Ecto neural progenitor cell (in vitro differentiated cells): ENCODE data around the gene HOXA6.
A peak's percentile ranks its signal among the peaks of the same experiment; 100 is the strongest.

Experiments used
- DNase-seq: peaks from one replicate; pipeline ENCODE4 v3.0.0-alpha.2; 2018; ENCODE audit warnings: low spot score

HOXA6 gene

GRCh38 chr7:27172823-27173510, 25.4 kb upstream of the HOXA6 start:
- DNase-seq, result no peak

- no peak for DNase-seq
Measured at GRCh38 chr7:27172315-27172774, 24.8 kb upstream of the HOXA6 start.

GRCh38 chr7:27171637-27172314, 24.2 kb upstream of the HOXA6 start:
- DNase-seq, result no peak

GRCh38 chr7:27171325-27171636, 23.7 kb upstream of the HOXA6 start:
- DNase-seq, result no peak

GRCh38 chr7:27170426-27171324, 23.1 kb upstream of the HOXA6 start:
- DNase-seq, result no peak

DNA sequence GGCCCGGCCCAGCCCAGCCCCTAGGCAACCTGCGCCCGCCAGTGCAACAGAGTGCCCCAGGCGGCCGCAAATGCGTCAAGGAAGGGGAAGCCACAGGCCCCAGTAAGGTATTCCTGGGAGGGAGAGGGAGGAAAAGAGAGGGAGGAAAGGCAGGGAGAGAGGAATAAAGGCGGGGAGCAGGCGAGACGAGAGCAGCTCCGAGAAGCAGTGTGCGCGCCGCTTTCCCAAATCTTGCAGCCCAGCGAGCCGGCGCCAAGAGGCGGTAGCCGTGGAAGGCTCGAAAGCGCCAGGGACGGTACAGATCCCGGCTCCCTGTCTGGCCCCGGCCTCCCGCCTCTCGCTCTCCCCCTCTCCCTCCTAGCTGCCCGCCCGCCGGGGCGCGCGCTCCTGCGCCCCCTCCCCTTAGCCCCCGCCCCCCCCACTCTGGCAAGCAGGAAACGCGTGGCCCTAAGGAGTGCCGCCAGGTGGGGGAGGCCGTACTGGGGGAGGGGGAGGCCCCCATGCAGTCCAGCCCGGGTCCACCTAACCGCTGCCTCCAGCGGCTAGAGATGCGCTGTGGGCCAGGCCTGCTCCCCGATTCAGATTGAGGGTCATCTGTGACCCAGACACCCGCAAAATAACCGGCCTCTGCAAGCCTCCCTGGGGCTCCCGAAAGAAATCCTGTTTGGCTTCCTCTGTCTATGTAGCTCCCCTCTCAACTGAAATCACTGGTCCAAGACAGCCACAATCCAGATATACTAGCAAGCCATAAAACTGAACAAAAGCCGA, 22.3 kb upstream of the HOXA6 start:
- no peak for DNase-seq

- no peak for DNase-seq
Measured at GRCh38 chr7:27168265-27168947, 20.8 kb upstream of the HOXA6 start.

DNA sequence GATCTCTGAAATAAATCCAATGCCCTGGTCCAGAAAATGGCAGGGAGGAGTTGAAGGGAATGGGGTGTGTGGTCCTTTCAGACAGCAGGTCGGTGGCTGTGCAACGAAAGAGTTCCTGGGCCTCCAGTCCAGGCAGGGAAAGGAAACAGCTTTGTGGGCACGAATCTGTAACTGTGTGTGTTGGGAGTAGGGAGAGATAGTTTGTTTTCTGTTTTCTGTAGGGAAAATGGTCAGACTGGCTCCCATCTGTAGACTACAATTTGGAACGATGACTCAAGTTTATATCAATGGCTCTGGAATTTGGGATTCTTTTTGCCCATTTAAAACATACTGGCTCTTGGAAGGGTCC, 20.3 kb upstream of the HOXA6 start:
- no peak for DNase-seq

GRCh38 chr7:27166531-27167505, 19.2 kb upstream of the HOXA6 start:
- no peak for DNase-seq

DNA sequence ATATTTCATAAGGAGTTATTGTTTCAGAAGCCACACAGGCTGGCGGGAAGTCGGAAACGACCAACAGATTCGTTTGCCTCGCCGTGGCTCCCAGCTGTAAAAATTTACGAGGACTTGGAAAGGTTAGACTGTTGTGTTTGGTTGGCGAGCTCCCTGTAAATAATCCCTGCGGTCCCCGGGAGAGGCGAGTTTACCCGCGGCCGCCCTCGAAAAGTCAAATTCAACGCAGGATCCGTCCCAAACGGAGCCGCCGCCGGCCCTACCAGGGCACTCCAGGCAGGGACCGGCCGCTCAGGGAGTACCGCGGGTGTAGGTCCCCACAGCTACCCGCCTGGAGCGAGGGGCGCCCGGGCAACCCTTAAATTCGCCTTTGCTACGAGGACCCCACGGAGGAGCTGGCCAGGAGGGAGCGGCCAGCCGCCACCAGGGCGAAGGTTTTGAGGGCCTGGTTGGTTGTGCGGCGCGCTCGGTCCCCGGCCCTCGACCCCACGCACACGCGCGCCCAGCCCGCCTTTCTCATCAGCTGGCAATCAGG, 18.5 kb upstream of the HOXA6 start:
- DNase-seq, result no peak

DNA sequence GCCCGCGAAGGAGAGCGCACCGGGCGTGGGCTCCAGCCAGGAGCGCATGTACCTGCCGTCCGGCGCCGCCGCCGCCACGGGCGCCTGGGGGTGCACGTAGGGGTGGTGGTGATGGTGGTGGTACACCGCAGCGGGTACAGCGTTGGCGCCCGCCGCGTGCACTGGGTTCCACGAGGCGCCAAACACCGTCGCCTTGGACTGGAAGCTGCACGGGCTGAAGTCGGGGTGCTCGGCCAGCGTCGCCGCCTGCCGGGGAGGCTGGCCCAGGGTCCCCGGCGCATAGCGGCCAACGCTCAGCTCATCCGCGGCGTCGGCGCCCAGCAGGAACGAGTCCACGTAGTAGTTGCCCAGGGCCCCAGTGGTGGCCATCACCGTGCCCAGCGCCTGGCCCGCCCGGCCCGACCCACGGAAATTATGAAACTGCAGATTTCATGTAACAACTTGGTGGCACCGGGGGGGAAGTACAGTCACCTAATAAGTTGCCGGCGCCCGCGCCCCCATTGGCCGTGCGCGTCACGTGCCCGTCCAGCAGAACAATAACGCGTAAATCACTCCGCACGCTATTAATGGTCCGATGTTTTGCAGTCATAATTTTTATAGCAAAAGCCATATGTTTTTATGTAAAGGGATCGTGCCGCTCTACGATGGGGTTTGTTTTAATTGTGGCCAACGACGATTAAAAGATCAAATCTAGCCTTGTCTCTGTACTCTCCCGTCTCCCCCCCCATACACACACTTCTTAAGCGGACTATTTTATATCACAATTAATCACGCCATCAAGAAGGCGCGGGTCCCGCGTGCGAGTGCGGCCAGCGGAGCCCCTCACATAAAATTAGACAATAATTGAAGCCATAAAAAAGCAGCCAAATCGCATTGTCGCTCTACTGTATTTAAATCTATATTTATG, 17.8 kb upstream of the HOXA6 start, which contains the start of gene HOXA9:
Gene HOXA9, minus strand, starts transcription at position 449 of the 907 bp plus-strand sequence. Its CDS starts 80 bp downstream, at position 369.
- no peak for DNase-seq

DNA sequence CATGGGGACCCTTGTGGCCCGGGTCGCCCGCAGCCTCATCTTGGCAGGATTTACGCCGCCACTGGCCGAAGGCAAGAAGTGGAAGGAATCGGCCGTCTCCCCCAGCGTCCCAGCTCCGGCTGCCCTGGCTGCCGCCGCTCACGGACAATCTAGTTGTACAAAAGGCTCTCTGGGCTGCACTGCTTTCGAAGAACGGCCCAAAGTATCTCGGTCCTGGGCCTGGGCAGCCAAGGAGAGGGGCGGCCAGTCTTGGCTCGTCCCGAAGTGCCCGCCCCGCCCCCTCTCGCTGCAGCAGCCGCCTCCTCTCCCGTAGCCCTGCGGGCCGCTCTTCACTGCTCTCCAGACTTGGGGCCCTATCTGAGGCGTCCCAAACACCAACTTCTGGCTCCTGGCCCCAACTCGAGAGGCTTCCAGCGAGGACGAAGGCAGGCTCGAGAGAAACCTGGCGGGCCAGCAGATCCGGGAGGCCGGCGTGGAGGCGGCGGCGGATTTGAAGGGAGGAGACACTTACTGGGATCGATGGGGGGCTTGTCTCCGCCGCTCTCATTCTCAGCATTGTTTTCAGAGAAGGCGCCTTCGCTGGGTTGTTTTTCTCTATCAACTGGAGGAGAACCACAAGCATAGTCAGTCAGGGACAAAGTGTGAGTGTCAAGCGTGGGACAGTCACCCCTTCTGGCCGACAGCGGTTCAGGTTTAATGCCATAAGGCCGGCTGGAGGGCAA, 17.0 kb upstream of the HOXA6 start:
- peak; percentile 81 for DNase-seq

- no peak for DNase-seq
Measured at GRCh38 chr7:27164045-27164366, 16.4 kb upstream of the HOXA6 start.

GRCh38 chr7:27163288-27164044, 15.9 kb upstream of the HOXA6 start:
- DNase-seq, result no peak

DNA sequence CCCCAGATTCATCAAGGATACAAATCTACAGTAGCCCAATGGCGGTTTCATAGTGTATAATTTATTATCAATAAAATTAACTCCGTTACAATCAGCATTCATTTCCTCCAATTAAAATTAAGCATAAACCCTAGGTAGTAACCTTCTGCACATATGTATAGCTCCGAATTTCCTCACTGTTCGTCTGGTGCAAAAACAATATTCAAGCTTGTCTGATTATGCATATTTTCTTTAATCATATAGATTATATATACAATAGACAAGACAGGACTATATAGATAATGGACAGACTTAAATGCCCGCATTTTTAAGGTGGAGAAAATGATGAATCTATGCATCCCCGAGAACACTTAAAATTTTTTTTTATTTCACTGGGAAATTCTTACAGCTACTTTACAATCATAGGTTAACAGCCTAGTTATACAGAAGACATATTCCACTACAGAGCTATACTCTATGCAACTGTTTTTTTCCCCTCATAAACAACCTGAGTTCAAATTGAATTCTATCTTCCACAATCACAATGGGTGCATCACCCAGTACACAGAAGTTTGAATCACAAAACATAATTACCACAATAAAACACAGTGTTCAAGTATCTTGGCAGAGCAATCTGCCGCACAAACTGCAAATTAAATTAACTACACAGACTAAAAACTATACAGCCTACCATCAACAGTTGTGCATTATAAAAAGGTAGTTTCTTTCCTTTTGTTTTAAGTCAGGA, 15.2 kb upstream of the HOXA6 start:
- DNase-seq, result no peak

- DNase-seq, result no peak
Measured at GRCh38 chr7:27161721-27162560, 14.4 kb upstream of the HOXA6 start.
